Fibroblast of lung (primary cell): Measurements from ENCODE around the gene PLA2G6.

Experiments
- EZH2 ChIP-seq: IDR thresholded peaks from 2 replicates; pipeline ENCODE4 v1.5.1; 2012; ENCODE audit warnings: low read length, control low read depth, mild to moderate bottlenecking; ENCODE audit errors: missing control alignments
- TF ChIP-seq, protein P1 (sequence below), 2 donors: IDR thresholded peaks in 1 of 2; conservative IDR thresholded peaks in 1 of 2; 1 replicate in 1 of 2; 2 replicates in 1 of 2; pipeline ENCODE4 v1.5.1; 2011 to 2012; ENCODE audit warnings: low read length in 2 of 2, control low read depth in 1 of 2, inconsistent platforms in 1 of 2, low read depth in 1 of 2, mild to moderate bottlenecking in 1 of 2

DNA sequence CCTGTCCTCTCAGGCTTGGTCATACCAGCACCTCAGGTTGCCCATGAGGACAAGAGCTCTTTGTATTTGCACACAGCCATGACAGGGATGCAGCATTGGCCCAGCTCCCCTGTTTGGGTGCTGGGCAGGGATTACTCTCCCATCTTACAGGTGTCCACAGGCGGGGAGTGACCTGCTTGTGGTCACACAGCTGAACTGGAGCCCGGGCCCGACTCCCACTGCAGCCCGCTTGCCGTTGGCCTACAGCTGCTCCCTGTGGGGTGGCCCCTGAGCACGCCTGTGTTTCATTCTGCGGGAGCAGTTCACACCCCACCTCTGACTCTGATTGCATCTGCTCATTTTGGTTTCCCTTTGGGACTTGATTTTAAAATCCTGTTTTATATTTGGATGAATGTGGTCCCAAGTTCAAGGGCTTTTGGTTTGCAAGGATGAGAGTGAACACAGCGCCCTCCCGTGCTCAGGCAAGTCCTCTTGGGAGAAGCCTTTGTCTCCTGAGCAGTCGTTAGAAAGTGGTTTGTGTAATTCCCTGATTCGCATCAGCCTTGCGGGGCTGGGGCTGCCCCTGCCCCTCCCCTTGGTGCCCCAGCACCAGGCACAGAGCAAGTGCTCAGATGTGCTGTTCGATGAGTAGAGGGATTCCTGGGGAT is 115.1 kb downstream of the PLA2G6 start:
- TF ChIP-seq, protein P1, sequence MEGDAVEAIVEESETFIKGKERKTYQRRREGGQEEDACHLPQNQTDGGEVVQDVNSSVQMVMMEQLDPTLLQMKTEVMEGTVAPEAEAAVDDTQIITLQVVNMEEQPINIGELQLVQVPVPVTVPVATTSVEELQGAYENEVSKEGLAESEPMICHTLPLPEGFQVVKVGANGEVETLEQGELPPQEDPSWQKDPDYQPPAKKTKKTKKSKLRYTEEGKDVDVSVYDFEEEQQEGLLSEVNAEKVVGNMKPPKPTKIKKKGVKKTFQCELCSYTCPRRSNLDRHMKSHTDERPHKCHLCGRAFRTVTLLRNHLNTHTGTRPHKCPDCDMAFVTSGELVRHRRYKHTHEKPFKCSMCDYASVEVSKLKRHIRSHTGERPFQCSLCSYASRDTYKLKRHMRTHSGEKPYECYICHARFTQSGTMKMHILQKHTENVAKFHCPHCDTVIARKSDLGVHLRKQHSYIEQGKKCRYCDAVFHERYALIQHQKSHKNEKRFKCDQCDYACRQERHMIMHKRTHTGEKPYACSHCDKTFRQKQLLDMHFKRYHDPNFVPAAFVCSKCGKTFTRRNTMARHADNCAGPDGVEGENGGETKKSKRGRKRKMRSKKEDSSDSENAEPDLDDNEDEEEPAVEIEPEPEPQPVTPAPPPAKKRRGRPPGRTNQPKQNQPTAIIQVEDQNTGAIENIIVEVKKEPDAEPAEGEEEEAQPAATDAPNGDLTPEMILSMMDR (conservative IDR thresholded peaks at IDR 0.05 in 1 of 2, IDR thresholded peaks at IDR 0.05 in 1 of 2; ENCODE audit: low read depth in 1 of 2, low read length in 2 of 2), result no peak
- TF ChIP-seq EZH2, result no peak
